ENCODE results near the gene CAP1. TPM values are rescaled to one million over a fixed set of nuclear protein-coding genes. Genes with fewer than 3 reads are reported as not detected.

Gene CAP1
- polyA plus RNA-seq, 1 of the 3 experiments (the other 2 are of a cell fraction): 244 TPM

GRCh38 chr1:40067023-40067422 is 26.5 kb downstream of the CAP1 start:
- Histone ChIP-seq H3K79me2 (ENCODE audit: insufficient read depth) (peaks cover 20% of the 10 kb centered on the region; the same call in 1 of the 2 replicates), H3K9ac (no peak overlapping the region), H3K27me3 (ENCODE audit: insufficient read depth) (no peaks in the 10 kb centered on the region), H3K9me3 (no peaks in the 10 kb centered on the region), H3K9me2 (no peaks in the 10 kb centered on the region), H3K4me1 (ENCODE audit: control insufficient read depth in 1 of 2, insufficient read depth in 2 of 2, low read depth in 1 of 2, low read length in 1 of 2) (peaks cover 0 to 6% of the 10 kb centered on the region in 2 experiments; a peak in 1 of 4 replicates), H3K4me2 (no peak overlapping the region), H3K36me3 (replicated peaks in 1 of 2; ENCODE audit: control insufficient read depth in 1 of 2, insufficient read depth in 2 of 2, low read length in 1 of 2) (peaks cover 85% of the 10 kb centered on the region in 2 experiments), H3K27ac (ENCODE audit: low read depth in 2 of 2, low read length in 1 of 2) (no peak overlapping the region), H3K4me3 (ENCODE audit: low read depth in 2 of 2, low read length in 1 of 2) (no peak overlapping the region), H4K20me1 (ENCODE audit: insufficient read depth) (peaks cover 8% of the 10 kb centered on the region; the same call in 1 of the 2 replicates), H3F3A (replicated peaks; ENCODE audit: insufficient read depth) (peaks cover 5% of the 10 kb centered on the region), H2AFZ (ENCODE audit: low read depth) (no peak overlapping the region)
- CTCF ChIA-PET: interaction anchor here (1.0 to 1.3 kb wide), 2 partner anchors 11 to 272 kb away, joined by 3 read pairs; no protein-coding TSS in a partner anchor
- TF ChIP-seq RCOR1 (IDR thresholded peaks at IDR 0.05; ENCODE audit: low read length) (no peak), GATA2 (CRISPR knock-in tag; IDR thresholded peaks at IDR 0.05) (no peak), JUND (IDR thresholded peaks at IDR 0.05) (no peak), EZH2phosphoT487 (IDR thresholded peaks at IDR 0.05; ENCODE audit: borderline replicate concordance, low read depth) (no peak), GABPA (IDR thresholded peaks at IDR 0.05; ENCODE audit: low read depth) (no peak), RFX5 (IDR thresholded peaks at IDR 0.05; ENCODE audit: low read length) (no peak), ZBTB33 (IDR thresholded peaks at IDR 0.05; ENCODE audit: borderline replicate concordance, low read depth) (no peak), POLR2AphosphoS5 (IDR thresholded peaks at IDR 0.05; ENCODE audit: low read depth, low read length) (no peak), TCF12 (IDR thresholded peaks at IDR 0.05) (no peak), FOSL2 (IDR thresholded peaks at IDR 0.05; ENCODE audit: borderline replicate concordance, low read depth) (no peak), RAD21 (IDR thresholded peaks at IDR 0.05; ENCODE audit: low read length) (no peak), RXRA (IDR thresholded peaks at IDR 0.05; ENCODE audit: borderline replicate concordance, low read depth) (no peak), MAX (IDR thresholded peaks at IDR 0.05; ENCODE audit: low read depth) (no peak), PBX3 (IDR thresholded peaks at IDR 0.05) (no peak), NRF1 (IDR thresholded peaks at IDR 0.05; ENCODE audit: low read depth, low read length) (no peak), SMC3 (IDR thresholded peaks at IDR 0.05; ENCODE audit: low read depth, low read length) (no peak), SIN3A (IDR thresholded peaks at IDR 0.05; ENCODE audit: borderline replicate concordance, low read depth, low read length) (no peak), NFIC (IDR thresholded peaks at IDR 0.05; ENCODE audit: borderline replicate concordance) (no peak), TEAD4 (IDR thresholded peaks at IDR 0.05; ENCODE audit: borderline replicate concordance, insufficient read depth) (no peak), MXI1 (IDR thresholded peaks at IDR 0.05; ENCODE audit: low read depth, low read length) (no peak)
- WGBS (ENCODE audit: low lambda C conversion rate): 70% methylated on average over 2 of the region's 2 CpGs
- POLR2A ChIA-PET: no interaction called here
- DNase-seq: no peak

All from SK-N-SH (cell line).